SU-DHL-6 (cell line): ENCODE results near the gene SCRN1.

Experiments
- H2AFZ ChIP-seq: fragments of 200-600 bp; sonication (generic); 2 replicates; pipeline ENCODE4 v1.6.1; 2014; ENCODE audit warnings: low read depth, mild to moderate bottlenecking, moderate library complexity, mixed read lengths, antibody characterized with exemption, low read length; ENCODE audit not compliant: severe bottlenecking
- H3F3A ChIP-seq: fragments of 200-600 bp; shearing (Covaris generic); 2 replicates; pipeline ENCODE4 v1.6.0; 2016; ENCODE audit warnings: antibody characterized with exemption, mild to moderate bottlenecking; ENCODE audit not compliant: insufficient read depth
- H3K27ac ChIP-seq: fragments of 200-600 bp; sonication (generic); 2 replicates; pipeline ENCODE4 v1.5.1; 2016; ENCODE audit warnings: low read depth, mild to moderate bottlenecking, low read length, moderate library complexity, mixed read lengths
- H3K27me3 ChIP-seq: fragments of 200-600 bp; sonication (generic), shearing (Covaris generic); 2 replicates; pipeline ENCODE4 v1.6.0; 2014; ENCODE audit warnings: mild to moderate bottlenecking, low read length
- H3K36me3 ChIP-seq: fragments of 200-600 bp; sonication (generic); 2 replicates; pipeline ENCODE4 v1.6.1; 2014; ENCODE audit warnings: mild to moderate bottlenecking, low read length, mixed read lengths
- H3K4me2 ChIP-seq: fragments of 300-600, 200-600 bp; shearing (Covaris generic), sonication (generic); 2 replicates; pipeline ENCODE4 v1.6.0; 2014; ENCODE audit warnings: low read length, low read depth, mild to moderate bottlenecking; ENCODE audit not compliant: poor library complexity, severe bottlenecking
- H3K4me3 ChIP-seq: fragments of 200-600 bp; sonication (generic); 2 replicates; pipeline ENCODE4 v1.5.1; 2014; ENCODE audit warnings: antibody characterized with exemption, low read length, mild to moderate bottlenecking, mixed read lengths; ENCODE audit not compliant: insufficient read depth, poor library complexity, severe bottlenecking
- H3K79me2 ChIP-seq: fragments of 200-600 bp; sonication (generic); 2 replicates; pipeline ENCODE4 v1.6.1; 2014; ENCODE audit warnings: mild to moderate bottlenecking, low read length, moderate library complexity; ENCODE audit not compliant: insufficient read depth
- H3K9ac ChIP-seq: fragments of 200-600 bp; sonication (generic); 2 replicates; pipeline ENCODE4 v1.7.0; 2014; ENCODE audit warnings: mild to moderate bottlenecking, low read length
- H3K9me2 ChIP-seq: fragments of 200-600 bp; sonication (generic); replicated peaks from 2 replicates; pipeline ENCODE4 v1.6.1; 2014; ENCODE audit warnings: low read length; ENCODE audit not compliant: insufficient read depth
- H3K9me3 ChIP-seq: fragments of 200-600 bp; sonication (generic); 2 replicates; pipeline ENCODE4 v1.6.1; 2014; ENCODE audit warnings: low read length, mixed read lengths; ENCODE audit not compliant: insufficient read depth
- H4K20me1 ChIP-seq: fragments of 200-600 bp; sonication (generic); 2 replicates; pipeline ENCODE4 v1.6.1; 2014; ENCODE audit warnings: low read depth, mild to moderate bottlenecking, antibody characterized with exemption, low read length, moderate library complexity, mixed read lengths
- CTCF ChIP-seq: fragments of 200-600 bp; sonication (generic); IDR thresholded peaks from one replicate; pipeline ENCODE4 v1.5.1; 2017; ENCODE audit warnings: antibody characterized with exemption, mild to moderate bottlenecking, low read length, moderate library complexity; ENCODE audit not compliant: insufficient read depth, poor library complexity, severe bottlenecking
- EZH2phosphoT487 ChIP-seq: fragments of 200-600 bp; sonication (generic), shearing (Covaris generic); conservative IDR thresholded peaks from 2 replicates; pipeline ENCODE4 v1.6.1; 2018; ENCODE audit warnings: mild to moderate bottlenecking, antibody characterized with exemption, low read length, moderate library complexity, mixed read lengths

Gene SCRN1

GRCh38 chr7:29955075-29955792 lies 34.4 kb downstream of the SCRN1 start:
- Histone ChIP-seq H2AFZ (no peak overlapping the region), H3K9ac (no peak overlapping the region), H3K4me3 (no peak overlapping the region), H3K27me3 (no peaks in the 10 kb centered on the region), H4K20me1 (no peaks in the 10 kb centered on the region), H3K4me2 (no peak overlapping the region), H3K79me2 (no peaks in the 10 kb centered on the region), H3K36me3 (no peaks in the 10 kb centered on the region), H3F3A (no peaks in the 10 kb centered on the region), H3K9me2 (no peaks in the 10 kb centered on the region), H3K27ac (no peak overlapping the region), H3K9me3 (peaks cover 12% of the 10 kb centered on the region; the same call in 1 of the 2 replicates)
- TF ChIP-seq EZH2phosphoT487: no peak
- TF ChIP-seq CTCF: no peak

- no peak for TF ChIP-seq CTCF
- TF ChIP-seq EZH2phosphoT487: no peak
- Histone ChIP-seq H3K27me3 (no peaks in the 10 kb centered on the region), H3K27ac (no peak overlapping the region), H3K4me3 (no peak overlapping the region), H3K9me3 (peaks cover 20% of the 10 kb centered on the region; the same call in 1 of the 2 replicates), H2AFZ (no peak overlapping the region), H3K79me2 (no peaks in the 10 kb centered on the region), H3F3A (no peaks in the 10 kb centered on the region), H3K4me2 (no peak overlapping the region), H4K20me1 (no peaks in the 10 kb centered on the region), H3K9me2 (no peaks in the 10 kb centered on the region), H3K36me3 (no peaks in the 10 kb centered on the region), H3K9ac (no peak overlapping the region)
These were observed 35.8 kb downstream of the SCRN1 start for GRCh38 chr7:29953726-29954347.

- peaks cover 20% of the 10 kb centered on the region; the same call in 1 of the 2 replicates for H3K9me3 ChIP-seq
- no peak overlapping the region for H3K9ac ChIP-seq
- H3F3A ChIP-seq: no peaks in the 10 kb centered on the region
- H3K4me3 ChIP-seq: no peak overlapping the region
- H2AFZ ChIP-seq: no peak overlapping the region
- no peak overlapping the region for H3K4me2 ChIP-seq
- no peak for TF ChIP-seq EZH2phosphoT487
- TF ChIP-seq CTCF: no peak
- no peak overlapping the region for H3K27ac ChIP-seq
- H3K9me2 ChIP-seq: no peaks in the 10 kb centered on the region
- H3K79me2 ChIP-seq: no peaks in the 10 kb centered on the region
- H3K27me3 ChIP-seq: no peaks in the 10 kb centered on the region
- H4K20me1 ChIP-seq: no peaks in the 10 kb centered on the region
- no peaks in the 10 kb centered on the region for H3K36me3 ChIP-seq
These were observed 38.4 kb downstream of the SCRN1 start for GRCh38 chr7:29951206-29951605.
